Measurements from ENCODE around the gene SMR3B.

The SMR3B gene

GRCh38 chr4:70372760-70373159 lies 10.2 kb upstream of the SMR3B start:
- no peak overlapping the region for H3K4me3 ChIP-seq (ENCODE audit: low read length)
- H3K36me3 ChIP-seq (ENCODE audit: control insufficient read depth, insufficient read depth, low read length, severe bottlenecking), result no peaks in the 10 kb centered on the region
- DNase-seq (ENCODE audit: low read depth), result no peak
- no peak overlapping the region for H3K9ac ChIP-seq (ENCODE audit: low read length)
- H3K4me1 ChIP-seq (ENCODE audit: control insufficient read depth, insufficient read depth, low read length), result no peaks in the 10 kb centered on the region
- H3K9me3 ChIP-seq (ENCODE audit: control insufficient read depth, low read length), result no peaks in the 10 kb centered on the region
- H3K27me3 ChIP-seq (replicated peaks; ENCODE audit: control insufficient read depth, insufficient read depth, low read length), result no peaks in the 10 kb centered on the region

GRCh38 chr4:70380578-70380977 lies 2.4 kb upstream of the SMR3B start:
- DNase-seq (ENCODE audit: low read depth), result no peak
- Histone ChIP-seq H3K36me3 (ENCODE audit: control insufficient read depth, insufficient read depth, low read length, severe bottlenecking) (no peaks in the 10 kb centered on the region), H3K27me3 (replicated peaks; ENCODE audit: control insufficient read depth, insufficient read depth, low read length) (no peaks in the 10 kb centered on the region), H3K4me3 (ENCODE audit: low read length) (no peak overlapping the region), H3K9ac (ENCODE audit: low read length) (no peak overlapping the region), H3K4me1 (ENCODE audit: control insufficient read depth, insufficient read depth, low read length) (no peaks in the 10 kb centered on the region), H3K9me3 (ENCODE audit: control insufficient read depth, low read length) (no peaks in the 10 kb centered on the region)

- H3K27me3 ChIP-seq (replicated peaks; ENCODE audit: control insufficient read depth, insufficient read depth, low read length), result no peaks in the 10 kb centered on the region
- H3K36me3 ChIP-seq (ENCODE audit: control insufficient read depth, insufficient read depth, low read length, severe bottlenecking), result no peaks in the 10 kb centered on the region
- H3K9me3 ChIP-seq (ENCODE audit: control insufficient read depth, low read length), result no peaks in the 10 kb centered on the region
- H3K4me1 ChIP-seq (ENCODE audit: control insufficient read depth, insufficient read depth, low read length), result no peaks in the 10 kb centered on the region
- H3K4me3 ChIP-seq (ENCODE audit: low read length), result no peak overlapping the region
- H3K9ac ChIP-seq (ENCODE audit: low read length), result no peak overlapping the region
- no peak for DNase-seq (ENCODE audit: low read depth)
Observed at GRCh38 chr4:70392057-70392776, 9.3 kb downstream of the SMR3B start.

- no peak within 1 kb of the TSS for H3K9ac ChIP-seq (ENCODE audit: low read length)
- no peaks in the 10 kb centered on the region for H3K36me3 ChIP-seq (ENCODE audit: control insufficient read depth, insufficient read depth, low read length, severe bottlenecking)
- H3K4me3 ChIP-seq (ENCODE audit: low read length), result no peak within 1 kb of the TSS
- DNase-seq (ENCODE audit: low read depth), result no peak
- H3K27me3 ChIP-seq (replicated peaks; ENCODE audit: control insufficient read depth, insufficient read depth, low read length), result no peaks in the 10 kb centered on the region
- no peaks in the 10 kb centered on the region for H3K4me1 ChIP-seq (ENCODE audit: control insufficient read depth, insufficient read depth, low read length)
- H3K9me3 ChIP-seq (ENCODE audit: control insufficient read depth, low read length), result no peaks in the 10 kb centered on the region
Observed at GRCh38 chr4:70397580-70397979, 14.6 kb downstream of the SMR3B start, which contains the start of gene OPRPN. TSS of gene OPRPN (plus strand) at chr4:70397940. CDS start at chr4:70399286, 1,346 bp downstream.

- Histone ChIP-seq H3K27me3 (replicated peaks; ENCODE audit: control insufficient read depth, insufficient read depth, low read length) (no peaks in the 10 kb centered on the region), H3K36me3 (ENCODE audit: control insufficient read depth, insufficient read depth, low read length, severe bottlenecking) (no peaks in the 10 kb centered on the region), H3K9me3 (ENCODE audit: control insufficient read depth, low read length) (no peaks in the 10 kb centered on the region), H3K9ac (ENCODE audit: low read length) (no peak overlapping the region), H3K4me3 (ENCODE audit: low read length) (no peak overlapping the region), H3K4me1 (ENCODE audit: control insufficient read depth, insufficient read depth, low read length) (no peaks in the 10 kb centered on the region)
- no peak for DNase-seq (ENCODE audit: low read depth)
Observed at GRCh38 chr4:70399319-70399718, 16.4 kb downstream of the SMR3B start.

GRCh38 chr4:70402762-70403161 lies 19.8 kb downstream of the SMR3B start:
- no peak overlapping the region for H3K9ac ChIP-seq (ENCODE audit: low read length)
- no peaks in the 10 kb centered on the region for H3K9me3 ChIP-seq (ENCODE audit: control insufficient read depth, low read length)
- H3K36me3 ChIP-seq (ENCODE audit: control insufficient read depth, insufficient read depth, low read length, severe bottlenecking), result no peaks in the 10 kb centered on the region
- H3K4me1 ChIP-seq (ENCODE audit: control insufficient read depth, insufficient read depth, low read length), result no peaks in the 10 kb centered on the region
- H3K4me3 ChIP-seq (ENCODE audit: low read length), result no peak overlapping the region
- DNase-seq (ENCODE audit: low read depth), result no peak
- H3K27me3 ChIP-seq (replicated peaks; ENCODE audit: control insufficient read depth, insufficient read depth, low read length), result no peaks in the 10 kb centered on the region

GRCh38 chr4:70405765-70406164 lies 22.8 kb downstream of the SMR3B start:
- no peaks in the 10 kb centered on the region for H3K4me1 ChIP-seq (ENCODE audit: control insufficient read depth, insufficient read depth, low read length)
- no peaks in the 10 kb centered on the region for H3K9me3 ChIP-seq (ENCODE audit: control insufficient read depth, low read length)
- no peak overlapping the region for H3K4me3 ChIP-seq (ENCODE audit: low read length)
- H3K36me3 ChIP-seq (ENCODE audit: control insufficient read depth, insufficient read depth, low read length, severe bottlenecking), result no peaks in the 10 kb centered on the region
- H3K27me3 ChIP-seq (replicated peaks; ENCODE audit: control insufficient read depth, insufficient read depth, low read length), result no peaks in the 10 kb centered on the region
- no peak for DNase-seq (ENCODE audit: low read depth)
- H3K9ac ChIP-seq (ENCODE audit: low read length), result no peak overlapping the region

- Histone ChIP-seq H3K4me3 (ENCODE audit: low read length) (no peak overlapping the region), H3K9me3 (ENCODE audit: control insufficient read depth, low read length) (no peaks in the 10 kb centered on the region), H3K4me1 (ENCODE audit: control insufficient read depth, insufficient read depth, low read length) (no peaks in the 10 kb centered on the region), H3K36me3 (ENCODE audit: control insufficient read depth, insufficient read depth, low read length, severe bottlenecking) (no peaks in the 10 kb centered on the region), H3K27me3 (replicated peaks; ENCODE audit: control insufficient read depth, insufficient read depth, low read length) (no peaks in the 10 kb centered on the region), H3K9ac (ENCODE audit: low read length) (no peak overlapping the region)
- no peak for DNase-seq (ENCODE audit: low read depth)
Observed at GRCh38 chr4:70425306-70425705, 42.4 kb downstream of the SMR3B start.

- H3K9me3 ChIP-seq (ENCODE audit: control insufficient read depth, low read length), result no peaks in the 10 kb centered on the region
- H3K9ac ChIP-seq (ENCODE audit: low read length), result no peak overlapping the region
- no peaks in the 10 kb centered on the region for H3K4me1 ChIP-seq (ENCODE audit: control insufficient read depth, insufficient read depth, low read length)
- no peaks in the 10 kb centered on the region for H3K27me3 ChIP-seq (replicated peaks; ENCODE audit: control insufficient read depth, insufficient read depth, low read length)
- no peak overlapping the region for H3K4me3 ChIP-seq (ENCODE audit: low read length)
- DNase-seq (ENCODE audit: low read depth), result no peak
- no peaks in the 10 kb centered on the region for H3K36me3 ChIP-seq (ENCODE audit: control insufficient read depth, insufficient read depth, low read length, severe bottlenecking)
Observed at GRCh38 chr4:70426789-70427188, 43.9 kb downstream of the SMR3B start.

- Histone ChIP-seq H3K9ac (ENCODE audit: low read length) (no peak overlapping the region), H3K4me1 (ENCODE audit: control insufficient read depth, insufficient read depth, low read length) (no peaks in the 10 kb centered on the region), H3K4me3 (ENCODE audit: low read length) (no peak overlapping the region), H3K27me3 (replicated peaks; ENCODE audit: control insufficient read depth, insufficient read depth, low read length) (no peaks in the 10 kb centered on the region), H3K9me3 (ENCODE audit: control insufficient read depth, low read length) (no peaks in the 10 kb centered on the region), H3K36me3 (ENCODE audit: control insufficient read depth, insufficient read depth, low read length, severe bottlenecking) (no peaks in the 10 kb centered on the region)
- no peak for DNase-seq (ENCODE audit: low read depth)
Observed at GRCh38 chr4:70437197-70437596, 54.3 kb downstream of the SMR3B start.

All from adipocyte (in vitro differentiated cells).